ENCODE measurements around the gene PDHA1.

The PDHA1 gene

DNA sequence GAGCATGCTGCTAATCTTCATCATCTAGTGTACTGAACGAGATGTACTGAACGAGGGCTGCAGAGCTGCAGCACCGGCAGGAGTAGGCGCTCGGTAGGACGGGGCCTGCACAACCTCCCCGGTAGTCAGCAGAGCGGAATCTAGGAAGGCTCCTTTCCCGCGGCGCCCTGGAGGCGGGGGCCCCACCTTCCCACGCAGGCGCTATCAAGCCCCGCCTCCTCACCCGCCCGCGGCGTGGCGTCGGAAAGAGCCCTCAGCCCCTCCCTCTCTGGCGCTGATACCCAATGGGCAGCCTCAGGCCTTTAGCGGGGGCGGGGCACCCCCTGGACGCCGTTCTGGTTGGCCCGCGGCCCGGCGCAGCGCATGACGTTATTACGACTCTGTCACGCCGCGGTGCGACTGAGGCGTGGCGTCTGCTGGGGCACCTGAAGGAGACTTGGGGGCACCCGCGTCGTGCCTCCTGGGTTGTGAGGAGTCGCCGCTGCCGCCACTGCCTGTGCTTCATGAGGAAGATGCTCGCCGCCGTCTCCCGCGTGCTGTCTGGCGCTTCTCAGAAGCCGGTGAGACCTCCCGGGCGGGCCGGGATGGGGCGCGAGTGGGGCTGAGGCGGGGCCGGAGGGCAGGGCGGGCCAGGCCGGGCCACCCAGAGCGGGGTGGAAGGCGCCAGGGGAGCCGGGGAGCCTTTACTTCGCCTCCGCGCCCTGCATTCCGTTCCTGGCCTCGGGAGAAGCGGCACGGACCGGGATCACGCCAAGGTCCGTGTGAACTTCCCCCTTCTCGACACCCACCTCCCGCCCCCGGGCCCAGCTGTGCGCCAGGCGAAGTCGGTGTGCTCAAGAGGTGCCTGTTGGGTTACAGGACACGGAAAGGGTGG lies at the start of gene PDHA1:
TSS of gene PDHA1 (plus strand) at position 393 of the 874 bp plus-strand sequence. CDS start at position 504, 111 bp downstream.
- DNase-seq, result peak; percentile 78

DNA sequence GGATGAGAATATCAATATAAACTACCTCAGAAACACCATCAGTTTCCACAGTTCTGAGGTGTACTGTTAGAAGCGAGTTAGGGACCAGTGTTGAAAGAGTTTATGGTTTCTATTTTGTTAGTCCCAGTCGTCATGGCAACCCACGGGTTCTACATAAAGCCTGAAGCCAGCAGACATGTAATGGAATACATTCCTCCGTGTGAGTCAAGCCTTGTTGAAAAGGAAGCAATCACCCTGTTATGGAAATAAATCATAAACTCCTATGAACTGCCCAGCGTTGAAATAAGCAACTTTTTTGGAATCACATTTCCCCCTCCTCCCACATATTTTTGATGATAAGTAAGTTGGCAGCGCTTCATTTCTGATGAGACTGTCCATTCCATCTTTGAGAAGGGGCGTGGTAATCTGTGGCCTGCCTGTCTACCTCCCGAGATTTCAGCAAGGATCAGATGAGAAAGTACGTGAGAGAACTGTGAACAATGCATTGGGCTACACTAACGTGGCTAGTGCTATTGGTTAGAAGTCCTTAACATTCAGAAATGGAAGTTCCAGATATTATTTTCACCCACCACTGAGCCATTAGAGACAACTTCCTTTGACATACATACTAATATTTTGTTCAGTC lies 40.4 kb upstream of the PDHA1 start:
- DNase-seq, result no peak

DNA sequence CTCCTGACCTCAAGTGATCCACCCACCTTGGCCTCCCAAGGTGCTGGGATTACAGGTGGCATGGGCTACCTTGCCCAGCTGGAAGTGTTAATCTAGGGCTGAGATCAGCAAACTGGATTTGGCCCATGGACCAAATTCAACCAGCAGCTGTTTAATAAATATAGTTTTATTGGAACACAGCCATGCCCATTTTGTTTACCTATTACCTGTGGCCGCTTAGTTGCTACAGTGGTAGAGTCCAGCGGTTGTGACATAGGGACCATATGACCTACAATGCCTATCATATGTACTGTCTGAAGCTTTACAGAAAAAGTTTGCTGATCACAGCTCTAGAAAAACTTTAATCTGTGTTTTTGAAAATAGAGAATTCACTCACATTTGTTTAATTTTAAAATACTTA lies 17.2 kb upstream of the PDHA1 start:
- no peak for DNase-seq

DNA sequence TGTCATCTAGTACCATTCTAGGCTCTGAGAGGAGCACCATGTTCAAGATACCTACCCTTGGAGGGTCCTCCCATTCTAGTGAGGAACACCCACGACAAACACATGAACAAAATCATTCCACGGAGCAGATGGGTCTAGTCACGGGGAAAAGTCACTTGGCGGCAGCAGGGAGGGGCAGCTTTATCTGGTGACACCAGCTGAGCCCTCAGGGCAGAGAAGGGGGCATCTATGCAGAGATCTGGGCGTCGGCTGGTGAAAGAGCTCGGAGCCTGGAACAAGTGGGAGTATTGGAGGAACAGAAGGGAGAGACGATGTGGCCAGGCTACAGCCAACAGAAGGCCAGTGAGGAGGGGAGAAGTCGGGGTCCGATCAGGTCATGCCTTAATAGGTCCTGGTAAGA lies 11.9 kb upstream of the PDHA1 start:
- DNase-seq, result no peak

DNA sequence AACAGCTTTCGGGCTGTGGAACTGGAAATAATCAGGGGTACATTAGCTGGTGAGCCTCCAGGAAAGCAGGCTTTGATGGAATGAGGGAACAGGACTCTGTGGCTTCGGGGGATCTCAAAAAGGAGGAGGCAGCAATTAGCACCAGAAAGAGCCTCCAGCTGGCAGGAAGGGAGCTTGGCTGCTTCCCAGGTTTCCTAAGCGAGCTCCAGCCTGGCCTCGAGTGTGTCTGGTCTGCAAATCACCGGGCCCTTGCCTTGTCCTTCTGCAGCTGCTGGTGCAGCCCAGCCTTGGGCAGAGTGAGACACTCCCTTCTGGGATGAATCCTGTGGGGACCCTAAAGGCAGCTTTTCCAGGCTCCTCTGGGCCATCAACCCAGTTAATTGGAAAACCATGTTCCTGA lies 10.7 kb upstream of the PDHA1 start:
- no peak for DNase-seq

DNA sequence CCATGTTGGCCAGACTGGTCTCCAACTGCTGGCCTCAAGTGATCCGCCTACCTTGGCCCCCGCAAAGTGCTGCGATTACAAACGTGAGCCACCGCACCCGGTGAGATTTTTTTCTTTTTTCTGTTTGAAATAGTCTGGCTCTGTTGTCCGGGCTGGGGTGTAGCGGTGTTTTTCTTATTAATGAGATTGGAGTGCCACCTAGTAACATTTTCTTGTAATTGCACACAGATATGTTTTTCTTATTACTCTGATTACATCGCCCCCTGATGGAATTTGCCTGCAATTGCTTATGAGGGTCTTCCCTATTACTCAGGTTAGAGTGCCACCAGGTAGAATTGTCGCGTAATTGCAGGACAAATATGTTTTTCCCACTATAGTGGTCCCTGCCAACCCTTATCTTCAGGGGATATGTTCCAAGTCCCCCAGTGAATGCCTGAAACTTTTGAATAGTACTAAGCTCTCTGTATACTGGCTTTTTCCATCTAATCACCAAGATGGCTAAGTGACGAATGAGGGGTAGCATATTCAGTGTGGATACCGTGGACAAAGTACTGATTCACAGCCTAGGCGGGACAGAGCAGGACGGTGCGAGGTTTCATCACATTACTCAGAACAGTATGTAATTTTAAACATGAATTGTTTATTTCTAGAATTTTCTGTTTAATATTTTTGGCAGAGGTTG lies 8.6 kb upstream of the PDHA1 start:
- DNase-seq, result no peak

DNA sequence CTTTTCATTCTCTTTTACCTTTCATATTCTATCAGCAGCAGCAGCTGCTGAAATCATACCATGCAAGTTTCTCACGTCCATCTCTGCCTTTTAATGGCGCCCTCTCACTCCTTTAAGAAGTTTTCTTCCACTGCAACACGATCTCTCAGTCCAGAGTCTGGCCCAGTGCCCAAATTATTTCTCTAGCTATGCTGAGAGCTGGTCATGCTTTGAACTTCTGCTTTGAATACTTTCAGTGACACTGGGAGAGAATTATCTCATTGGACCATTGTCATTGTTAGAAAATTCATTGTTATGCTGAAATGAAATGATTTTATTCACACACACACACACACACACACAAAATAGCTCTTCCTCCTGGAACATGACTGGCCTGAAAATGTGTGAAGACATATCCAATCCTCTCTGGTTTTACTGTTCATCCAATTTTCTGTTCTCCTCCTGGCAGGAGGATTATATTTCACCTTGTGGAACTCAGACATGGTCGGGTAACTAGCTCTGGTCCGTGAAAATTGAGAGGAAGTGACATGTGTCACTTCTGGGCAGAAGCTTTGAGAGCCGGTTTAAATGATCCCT lies 1.3 kb upstream of the PDHA1 start:
- DNase-seq, result no peak

DNA sequence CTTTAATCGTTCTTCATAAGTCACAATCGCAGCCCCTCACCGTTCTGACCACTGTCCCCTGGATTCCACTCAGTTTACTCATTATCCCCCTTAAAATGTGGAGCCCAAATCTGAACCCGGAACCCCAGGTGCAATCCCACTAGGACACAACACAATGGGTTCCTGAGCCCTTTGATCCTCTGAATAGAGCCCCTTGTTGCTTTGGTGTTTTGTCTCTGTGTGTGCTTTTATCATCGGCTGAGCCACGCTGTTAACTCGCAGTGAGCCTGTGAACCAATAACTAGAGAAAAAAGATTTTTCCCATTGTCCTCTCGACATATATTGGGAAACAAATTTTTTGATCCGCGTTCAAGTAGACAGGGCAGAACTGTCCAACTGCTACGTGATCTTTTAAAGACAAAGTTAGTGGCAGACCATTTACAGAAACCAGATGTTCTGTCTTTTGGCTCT lies 617 bp upstream of the PDHA1 start:
- DNase-seq, result no peak

DNA sequence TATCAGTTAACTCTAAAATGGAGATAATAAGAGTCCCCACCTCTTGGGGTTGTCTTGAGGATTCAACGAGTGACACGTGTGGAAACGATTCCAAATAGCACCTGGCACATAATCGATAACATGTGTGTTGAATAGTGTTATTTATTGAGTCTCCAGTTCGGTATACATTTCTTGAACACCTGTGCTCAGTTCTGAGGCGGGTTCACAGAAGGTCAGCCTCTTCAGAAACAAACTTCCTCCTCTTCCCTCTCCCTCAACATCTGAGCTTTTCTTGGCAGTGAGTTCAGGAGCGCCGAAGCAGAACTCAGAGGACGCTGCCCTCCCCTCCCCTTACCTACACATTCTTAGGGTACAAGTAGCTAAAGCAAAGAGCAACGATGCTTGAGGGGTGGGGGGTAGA lies 934 bp downstream of the PDHA1 start:
- DNase-seq, result no peak

DNA sequence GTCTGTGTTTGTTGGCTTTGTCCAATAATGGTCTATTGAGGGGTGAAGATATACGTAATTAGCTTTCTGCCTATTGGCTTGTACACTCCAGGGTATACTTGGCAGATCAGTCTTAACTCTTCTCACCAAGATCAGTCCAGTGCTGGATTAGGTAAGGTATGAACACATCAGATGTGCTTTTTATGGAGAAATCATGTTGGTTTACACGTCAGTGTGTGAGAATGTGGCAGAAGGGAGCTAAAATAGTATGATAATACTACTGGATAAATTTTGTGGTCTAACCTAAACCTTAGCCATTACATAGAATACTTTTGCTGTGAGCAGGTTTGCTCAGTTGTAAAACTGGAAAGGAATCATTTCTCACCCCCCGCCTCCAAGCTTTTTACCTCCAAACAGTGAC lies 4.2 kb downstream of the PDHA1 start:
- DNase-seq, result no peak

DNA sequence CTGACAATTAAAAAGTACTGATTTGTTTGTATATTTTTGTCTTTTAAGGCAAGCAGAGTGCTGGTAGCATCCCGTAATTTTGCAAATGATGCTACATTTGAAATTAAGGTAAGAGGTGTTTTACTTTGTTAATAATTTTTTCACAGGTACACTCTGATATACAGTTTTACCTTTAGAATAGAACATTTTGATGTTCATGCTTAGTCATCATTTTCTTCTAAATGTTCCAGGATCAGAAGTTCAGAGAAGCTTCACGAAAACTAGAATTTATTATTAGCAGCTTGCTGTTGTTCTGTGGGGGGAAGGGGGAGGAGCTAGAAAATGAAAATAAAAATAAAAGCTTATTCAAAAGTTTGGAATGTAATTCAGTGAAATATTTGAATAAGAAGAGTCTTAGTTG lies 5.5 kb downstream of the PDHA1 start:
- no peak for DNase-seq

DNA sequence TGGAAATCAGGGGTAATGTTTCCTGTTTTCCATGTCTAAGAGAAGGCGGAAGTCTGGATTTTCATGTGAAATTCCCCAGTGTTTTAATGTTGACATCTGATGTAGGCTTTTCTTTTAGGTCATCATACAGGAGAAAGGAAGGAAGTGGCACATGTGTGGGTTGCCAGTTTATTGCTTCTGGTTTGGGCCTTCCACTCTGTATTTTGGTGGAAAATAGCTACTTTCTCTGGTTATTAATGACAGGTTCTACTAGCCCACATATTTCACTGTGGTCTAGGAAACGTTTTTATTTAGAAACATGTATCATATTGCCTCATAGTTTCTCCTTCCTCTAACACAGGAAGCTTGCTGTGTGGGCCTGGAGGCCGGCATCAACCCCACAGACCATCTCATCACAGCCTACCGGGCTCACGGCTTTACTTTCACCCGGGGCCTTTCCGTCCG lies 7.2 kb downstream of the PDHA1 start:
- no peak for DNase-seq

DNA sequence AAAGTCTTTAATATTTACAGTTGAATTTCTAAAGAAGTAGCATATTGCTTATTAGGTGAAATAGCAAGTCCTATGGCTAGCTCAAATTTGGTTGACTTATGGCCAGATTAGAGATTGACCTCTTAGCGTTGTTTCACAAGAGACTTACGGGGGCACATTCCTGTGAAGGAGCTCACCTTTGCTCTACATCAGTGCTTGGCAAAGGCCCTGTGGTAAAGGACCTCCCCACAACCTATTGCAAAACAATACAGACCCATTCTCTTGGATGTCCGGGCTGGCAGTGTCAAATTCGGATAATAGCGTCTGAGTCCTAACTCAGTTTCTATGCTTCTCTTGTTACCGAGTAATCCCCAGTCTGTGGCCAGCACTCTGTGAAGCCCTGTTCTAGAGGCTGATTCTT lies 10.9 kb downstream of the PDHA1 start:
- DNase-seq, result no peak

DNA sequence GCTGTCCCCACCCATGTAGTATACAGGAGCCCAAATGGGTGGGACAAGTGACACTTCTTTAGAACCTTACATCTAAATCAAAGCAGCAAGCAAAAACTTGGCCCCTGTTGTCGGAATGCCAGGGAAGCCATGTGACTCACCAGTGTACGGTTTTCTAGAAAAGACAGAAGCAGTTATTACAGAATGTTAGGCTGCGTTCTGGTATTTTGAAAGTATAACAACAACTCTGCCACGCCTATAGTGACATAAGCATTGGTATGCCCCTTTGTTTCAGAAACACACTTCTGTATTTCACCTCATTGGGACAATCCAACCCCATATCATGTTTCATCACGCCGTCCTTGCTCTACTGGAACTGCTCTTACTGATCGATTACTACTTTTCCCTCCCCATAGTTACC lies 14.8 kb downstream of the PDHA1 start:
- DNase-seq, result no peak

DNA sequence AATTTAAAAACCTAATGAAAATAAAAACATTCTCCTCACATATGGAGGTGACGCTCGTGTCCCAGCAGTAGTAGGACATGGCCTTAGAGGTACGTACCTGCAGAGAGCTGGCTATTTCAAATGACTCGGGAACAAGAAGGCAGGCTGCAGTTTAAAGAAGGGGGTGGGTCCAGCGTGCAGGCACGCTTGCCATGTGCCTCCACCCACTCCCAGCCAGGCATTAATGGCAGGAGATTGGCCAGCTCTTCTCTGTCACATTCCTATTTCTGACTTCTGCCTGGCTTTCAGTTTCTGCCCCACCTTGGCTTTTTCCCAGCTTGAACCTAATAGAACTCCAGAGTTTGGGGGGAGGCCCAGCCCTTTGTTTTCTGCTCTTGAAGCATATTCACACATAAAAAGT lies 17.2 kb downstream of the PDHA1 start:
- DNase-seq, result no peak

DNA sequence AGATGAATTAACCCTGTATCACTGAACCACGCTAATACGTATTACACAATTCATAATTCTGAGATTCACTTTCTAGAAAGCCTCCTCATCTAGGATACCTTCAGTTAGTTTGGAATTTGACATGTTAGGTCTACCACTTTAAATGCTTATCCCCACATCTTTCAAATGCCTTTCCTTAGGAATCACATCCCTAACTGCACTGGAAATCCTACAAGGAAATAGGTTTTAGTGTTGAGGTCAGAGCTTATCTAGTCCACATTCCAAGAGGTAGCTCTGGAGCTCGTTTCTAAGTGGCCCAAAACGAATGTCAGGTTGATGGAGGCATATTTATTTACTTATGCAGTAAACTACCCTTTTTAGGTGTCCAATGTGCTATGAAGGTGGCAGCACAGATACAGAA lies 18.0 kb downstream of the PDHA1 start:
- no peak for DNase-seq

DNA sequence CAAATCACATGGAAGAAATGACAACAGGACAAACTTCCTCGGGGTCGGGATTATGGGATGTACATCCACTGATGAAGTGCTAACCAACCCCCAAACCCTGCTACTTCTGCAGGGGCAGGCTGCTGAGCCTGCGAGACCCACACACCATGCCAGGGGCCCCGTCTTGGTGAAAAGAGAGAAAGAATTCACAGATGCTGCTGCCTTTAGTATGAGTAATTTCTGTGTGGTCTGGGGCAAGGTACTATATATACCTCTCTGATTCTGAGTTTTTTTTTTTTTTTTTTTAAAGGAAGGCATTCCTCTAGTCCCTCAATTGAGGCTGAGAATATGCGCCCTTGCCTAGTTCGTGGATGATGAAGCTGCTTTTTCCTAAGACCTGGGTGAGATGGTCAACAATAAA lies 24.8 kb downstream of the PDHA1 start:
- no peak for DNase-seq

DNA sequence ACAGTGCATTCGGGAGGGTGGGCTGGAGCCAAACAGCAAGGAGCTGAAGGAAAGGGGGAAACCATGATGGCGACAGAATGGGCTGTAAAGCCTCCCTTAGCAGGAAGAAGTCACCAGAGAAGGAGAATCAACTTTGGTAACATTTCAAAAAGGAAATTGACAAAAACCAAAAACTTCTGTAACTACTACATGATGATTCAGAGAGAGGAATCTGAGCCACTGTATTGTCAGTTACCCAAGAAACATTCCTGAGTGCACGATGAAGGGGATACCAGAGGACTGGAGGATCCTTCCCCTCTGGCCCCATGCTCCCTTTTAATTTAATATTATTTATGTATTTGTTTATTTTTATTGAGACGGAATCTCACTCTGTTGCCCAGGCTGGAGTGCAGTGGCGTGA lies 26.3 kb downstream of the PDHA1 start:
- no peak for DNase-seq

DNA sequence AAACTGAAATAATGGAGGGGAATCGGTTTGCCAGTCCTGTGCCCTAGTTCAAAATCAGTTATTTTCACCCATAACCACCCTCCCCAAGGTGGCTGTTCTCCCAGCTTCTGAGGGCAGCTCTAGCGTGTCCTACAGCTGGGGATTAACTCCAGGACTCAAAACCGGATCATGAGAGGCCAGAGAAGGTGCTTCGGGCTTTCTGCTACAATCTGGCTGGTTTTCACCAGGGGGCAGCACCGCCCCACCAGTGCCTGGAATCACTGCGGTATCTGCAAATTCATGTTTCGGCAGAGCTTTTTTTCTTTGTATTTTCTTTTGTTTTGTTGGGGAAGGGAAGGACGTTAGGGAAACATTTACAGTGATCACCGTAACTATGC lies 28.4 kb downstream of the PDHA1 start:
- peak; percentile 19 for DNase-seq

DNA sequence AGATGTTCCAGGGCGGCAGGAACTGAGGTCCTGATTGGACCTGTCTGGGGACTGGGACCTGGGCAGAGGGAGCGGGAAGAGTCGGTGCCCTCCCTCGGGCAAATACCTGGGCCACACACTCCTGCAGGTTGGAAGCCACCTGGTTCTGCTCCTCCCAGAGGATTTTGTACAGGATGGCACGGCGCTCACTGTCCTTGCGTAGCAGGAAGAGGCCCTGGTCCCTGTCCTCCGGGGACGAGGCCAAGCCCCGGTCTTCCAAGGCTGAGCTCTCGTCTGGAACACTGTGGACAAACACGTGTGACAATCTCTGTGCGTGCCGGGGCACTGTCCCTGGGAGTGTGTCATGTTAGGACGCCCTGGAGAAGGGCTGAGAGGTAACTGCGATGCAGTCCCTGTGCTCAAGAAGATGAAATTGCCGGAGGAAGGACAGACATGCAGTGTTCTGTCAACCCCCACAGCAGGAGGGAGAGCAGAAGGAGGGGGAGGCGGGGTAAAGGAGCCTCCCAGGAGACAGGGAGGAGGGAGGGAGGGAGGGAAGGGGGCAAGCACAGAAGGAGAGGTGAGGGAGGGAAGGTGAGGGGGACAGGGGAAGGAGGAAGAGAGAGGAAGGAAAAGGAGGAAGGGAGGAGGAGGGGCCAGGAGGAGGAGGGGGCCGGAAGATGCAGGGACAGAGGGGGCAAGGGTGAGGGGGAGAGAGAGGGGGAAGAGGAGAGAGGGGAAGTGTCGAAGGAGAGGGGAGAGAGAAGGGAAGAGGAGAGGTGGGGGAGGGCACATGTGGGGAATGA lies 29.0 kb downstream of the PDHA1 start:
- DNase-seq, result no peak

DNA sequence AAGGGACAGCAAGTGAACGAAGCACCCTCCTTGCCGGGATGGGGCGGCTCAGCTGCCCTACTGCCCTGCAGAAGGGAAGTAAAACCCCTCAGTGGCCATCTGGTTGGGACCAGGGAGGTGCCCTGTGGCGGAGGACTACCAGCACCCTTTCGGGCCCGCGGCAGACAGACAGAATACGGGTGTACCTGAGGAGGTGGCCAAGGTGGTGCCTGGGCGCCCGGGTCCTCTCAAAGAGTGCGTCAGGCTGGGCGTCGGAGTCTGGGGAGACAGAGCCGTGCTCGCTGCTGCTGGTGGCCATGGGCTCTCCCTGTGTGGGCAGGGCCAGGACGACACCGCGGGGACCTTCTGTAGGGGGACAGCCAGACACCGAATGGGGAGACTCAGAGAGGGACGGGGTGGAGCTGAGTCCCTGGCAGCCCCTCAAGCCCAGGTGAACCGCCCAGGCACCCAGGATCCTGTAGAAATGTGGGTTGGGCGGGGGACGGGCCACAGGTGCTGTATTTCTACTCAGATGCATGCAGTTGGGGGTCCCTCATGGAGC lies 29.7 kb downstream of the PDHA1 start:
- no peak for DNase-seq

DNA sequence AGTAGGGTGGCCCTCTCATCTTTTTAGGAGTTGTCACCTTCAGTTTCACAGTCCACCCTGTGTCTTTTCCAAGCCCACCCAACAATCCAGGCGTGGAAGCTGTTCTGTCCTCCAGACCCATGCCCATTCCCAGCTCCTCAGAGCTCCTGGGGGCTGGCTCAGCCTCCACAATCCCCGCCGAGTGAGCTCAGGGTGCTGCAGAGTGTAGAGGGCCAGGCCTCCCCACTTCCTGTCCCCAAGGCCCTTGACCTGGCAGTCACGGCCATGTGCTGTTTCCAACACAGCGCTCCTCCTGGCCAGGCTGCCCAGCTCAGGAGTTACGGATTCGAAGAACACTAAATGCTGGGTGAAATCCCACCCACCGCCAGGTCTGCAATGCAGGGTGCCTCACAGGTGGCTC lies 31.8 kb downstream of the PDHA1 start:
- no peak for DNase-seq

DNA sequence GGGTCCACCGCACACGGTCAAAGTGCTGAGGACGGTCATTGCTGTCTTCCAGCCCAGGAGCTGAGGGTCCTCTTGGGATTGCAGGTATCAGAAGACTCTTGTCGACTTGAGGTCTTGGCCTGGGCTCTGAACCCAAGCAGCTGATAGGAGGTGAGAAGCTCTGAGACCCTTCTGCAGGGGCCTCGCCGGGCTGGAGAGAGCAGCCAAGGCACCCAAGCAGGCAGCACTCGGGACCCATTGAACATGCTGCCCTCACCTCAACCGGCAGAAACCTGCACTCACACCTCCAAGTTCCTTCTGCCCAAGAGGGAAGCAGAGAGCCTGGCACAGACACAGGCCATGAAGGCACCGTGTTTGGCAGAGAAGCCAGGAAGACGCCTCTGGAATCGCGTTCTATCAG lies 34.1 kb downstream of the PDHA1 start:
- DNase-seq, result no peak

All from kidney glomerular epithelial cell (primary cell).